Fibroblast of lung (primary cell): Measurements from ENCODE around the gene ATOH8. TPM values are rescaled to one million over a fixed set of nuclear protein-coding genes. Genes with fewer than 3 reads are reported as not detected.

ENCODE experiments used
- DNase-seq, 2 donors: peaks; one replicate each; pipeline versions ENCODE4 v3.0.0 to v3.0.0-alpha.2; 2010; ENCODE audit warnings: low read depth in 2 of 2
- H2AFZ ChIP-seq: 2 replicates; pipeline ENCODE4 v1.5.1; 2012; ENCODE audit warnings: low read length, control low read depth, inconsistent platforms
- H3K27ac ChIP-seq: 2 replicates; pipeline ENCODE4 v1.5.1; 2011; ENCODE audit warnings: low read length, control low read depth; ENCODE audit not compliant: insufficient read depth
- H3K27me3 ChIP-seq: 2 replicates; pipeline ENCODE4 v1.5.1; 2011; ENCODE audit warnings: mild to moderate bottlenecking, low read length; ENCODE audit not compliant: control insufficient read depth, insufficient read depth
- H3K36me3 ChIP-seq: 2 replicates; pipeline ENCODE4 v1.5.1; 2011; ENCODE audit warnings: low read length; ENCODE audit not compliant: control insufficient read depth, insufficient read depth
- H3K4me1 ChIP-seq: 2 replicates; pipeline ENCODE4 v1.5.1; 2011; ENCODE audit warnings: low read length; ENCODE audit not compliant: control insufficient read depth, insufficient read depth; ENCODE audit errors: extremely low read depth
- H3K4me2 ChIP-seq: 2 replicates; pipeline ENCODE4 v1.5.1; 2011; ENCODE audit warnings: low read length, control low read depth; ENCODE audit not compliant: insufficient read depth; ENCODE audit errors: extremely low read depth
- H3K4me3 ChIP-seq, 4 experiments: fragments of 200-600 bp in 1 of 4; sonication (generic) in 1 of 4; replicated peaks in 1 of 4; 2 replicates each; pipeline ENCODE4 v1.5.1; 2011 to 2016; ENCODE audit warnings: low read length in 4 of 4, low read depth in 3 of 4, mild to moderate bottlenecking in 3 of 4, control low read depth in 2 of 4, inconsistent platforms in 1 of 4, mixed read lengths in 1 of 4; ENCODE audit not compliant: insufficient read depth in 1 of 4; ENCODE audit errors: control extremely low read depth in 1 of 4
- H3K79me2 ChIP-seq: 2 replicates; pipeline ENCODE4 v1.5.1; 2012; ENCODE audit warnings: mild to moderate bottlenecking, low read length, inconsistent platforms; ENCODE audit not compliant: control insufficient read depth, insufficient read depth
- H3K9ac ChIP-seq: 2 replicates; pipeline ENCODE4 v1.5.1; 2011; ENCODE audit warnings: mild to moderate bottlenecking, low read length, control low read depth; ENCODE audit not compliant: insufficient read depth
- H3K9me3 ChIP-seq: 2 replicates; pipeline ENCODE4 v1.5.1; 2012; ENCODE audit warnings: low read depth, low read length; ENCODE audit not compliant: control insufficient read depth, insufficient read depth
- H4K20me1 ChIP-seq: 2 replicates; pipeline ENCODE4 v1.5.1; 2011; ENCODE audit warnings: low read length; ENCODE audit not compliant: control insufficient read depth, insufficient read depth; ENCODE audit errors: extremely low read depth
- CTCF ChIP-seq, 2 donors: IDR thresholded peaks in 1 of 2; conservative IDR thresholded peaks in 1 of 2; 1 replicate in 1 of 2; 2 replicates in 1 of 2; pipeline ENCODE4 v1.5.1; 2011 to 2012; ENCODE audit warnings: low read length in 2 of 2, control low read depth in 1 of 2, inconsistent platforms in 1 of 2, low read depth in 1 of 2, mild to moderate bottlenecking in 1 of 2
- EZH2 ChIP-seq: IDR thresholded peaks from 2 replicates; pipeline ENCODE4 v1.5.1; 2012; ENCODE audit warnings: low read length, control low read depth, mild to moderate bottlenecking; ENCODE audit errors: missing control alignments
- polyA plus RNA-seq, 2 donors: library from polyadenylated mRNA; depleted of rRNA in 1 of 2; stranded (reverse) in 1 of 2; unstranded in 1 of 2; fragments of >200 nt; gene quantifications; 2 replicates each; pipeline ENCODE4 v1.2.1, GENCODE V29; 2011 to 2012; ENCODE audit warnings: missing spikeins in 1 of 2
- total RNA-seq: library from RNA; depleted of rRNA; stranded (reverse); fragments of >200 nt; gene quantifications from 2 replicates; pipeline ENCODE4 v1.2.1, GENCODE V29; 2014

The ATOH8 gene
- total and polyA plus RNA-seq, 2 donors (not counting 1 experiment from before 2014, with no cell fraction given) = 5.6 to 19.2 TPM

GRCh38 chr2:85786865-85787264, 33.1 kb downstream of the ATOH8 start:
- Histone ChIP-seq H3K9me3 (no peaks in the 10 kb centered on the region), H3K4me3 (no peak overlapping the region), H2AFZ (no peak overlapping the region), H3K4me1 (peaks cover 18% of the 10 kb centered on the region), H3K4me2 (no peak overlapping the region), H3K27me3 (no peaks in the 10 kb centered on the region), H4K20me1 (no peaks in the 10 kb centered on the region), H3K27ac (no peak overlapping the region), H3K36me3 (peaks cover 9% of the 10 kb centered on the region), H3K79me2 (no peaks in the 10 kb centered on the region), H3K9ac (no peak overlapping the region)
- no peak for DNase-seq
- TF ChIP-seq EZH2 (no peak), CTCF (conservative IDR thresholded peaks at IDR 0.05 in 1 of 2, IDR thresholded peaks at IDR 0.05 in 1 of 2; ENCODE audit: low read depth in 1 of 2, low read length in 2 of 2) (no peak)

GRCh38 chr2:85787282-85787980, 33.6 kb downstream of the ATOH8 start:
- no peaks in the 10 kb centered on the region for H3K27me3 ChIP-seq
- H3K79me2 ChIP-seq = no peaks in the 10 kb centered on the region
- H3K27ac ChIP-seq = no peak overlapping the region
- H3K9me3 ChIP-seq = no peaks in the 10 kb centered on the region
- H3K4me2 ChIP-seq = no peak overlapping the region
- no peaks in the 10 kb centered on the region for H4K20me1 ChIP-seq
- TF ChIP-seq CTCF (conservative IDR thresholded peaks at IDR 0.05 in 1 of 2, IDR thresholded peaks at IDR 0.05 in 1 of 2; ENCODE audit: low read depth in 1 of 2, low read length in 2 of 2) (no peak), EZH2 (no peak)
- H2AFZ ChIP-seq = no peak overlapping the region
- no peak overlapping the region for H3K9ac ChIP-seq
- no peak overlapping the region for H3K4me3 ChIP-seq
- H3K4me1 ChIP-seq = peaks cover 23% of the 10 kb centered on the region
- peaks cover 9% of the 10 kb centered on the region for H3K36me3 ChIP-seq
- DNase-seq = no peak

GRCh38 chr2:85787981-85788340, 34.2 kb downstream of the ATOH8 start:
- no peaks in the 10 kb centered on the region for H4K20me1 ChIP-seq
- H2AFZ ChIP-seq = no peak overlapping the region
- H3K27ac ChIP-seq = no peak overlapping the region
- H3K36me3 ChIP-seq = peaks cover 9% of the 10 kb centered on the region
- H3K4me3 ChIP-seq = no peak overlapping the region
- H3K27me3 ChIP-seq = no peaks in the 10 kb centered on the region
- no peaks in the 10 kb centered on the region for H3K79me2 ChIP-seq
- DNase-seq = no peak
- H3K9ac ChIP-seq = no peak overlapping the region
- no peak overlapping the region for H3K4me2 ChIP-seq
- TF ChIP-seq CTCF (conservative IDR thresholded peaks at IDR 0.05 in 1 of 2, IDR thresholded peaks at IDR 0.05 in 1 of 2; ENCODE audit: low read depth in 1 of 2, low read length in 2 of 2) (no peak), EZH2 (no peak)
- no peaks in the 10 kb centered on the region for H3K9me3 ChIP-seq
- peaks cover 27% of the 10 kb centered on the region for H3K4me1 ChIP-seq
